ENCODE results near the gene GLG1. TPM values are rescaled to one million over a fixed set of nuclear protein-coding genes. Genes with fewer than 3 reads are reported as not detected.
"Not testable (repeated sequence)": the region's sequence is repeated elsewhere in the genome, so short reads cannot be mapped to it uniquely, and the experiment has no call there.

GLG1 gene
- polyA plus RNA-seq, 1 donor from 2014 or later = 36.6 TPM

DNA sequence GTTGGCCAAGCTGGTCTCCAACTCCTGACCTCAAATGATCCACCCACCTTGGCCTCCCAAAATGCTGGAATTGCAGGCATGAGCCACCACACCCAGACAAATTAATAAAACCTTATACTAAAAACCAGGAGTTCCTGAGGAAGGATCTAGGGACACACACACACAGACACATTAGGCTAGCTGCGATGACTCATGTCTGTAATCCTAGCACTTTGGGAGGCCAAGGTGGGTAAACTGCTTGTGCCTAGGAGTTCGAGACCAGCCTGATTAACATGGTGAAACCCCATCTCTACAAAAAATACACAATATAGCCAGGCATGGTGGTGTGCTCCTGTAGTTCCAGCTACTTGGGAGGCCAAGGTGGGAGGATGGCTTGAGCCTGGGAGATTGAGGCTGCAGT is 46.0 kb upstream of the GLG1 start:
- not testable (repeated sequence) for H4K20me1 ChIP-seq (ENCODE audit: insufficient read depth); H3F3A ChIP-seq (ENCODE audit: insufficient read depth, low read length, poor library complexity, severe bottlenecking); H3K4me3 ChIP-seq (ENCODE audit: low read length); H3K27me3 ChIP-seq (ENCODE audit: insufficient read depth, low read depth, low read length); H3K9ac ChIP-seq (ENCODE audit: low read length); H3K9me2 ChIP-seq (ENCODE audit: insufficient read depth, low read length); H2AFZ ChIP-seq (ENCODE audit: low read depth, low read length); H3K36me3 ChIP-seq (ENCODE audit: insufficient read depth, low read length); H3K27ac ChIP-seq (ENCODE audit: low read length); H3K9me3 ChIP-seq (ENCODE audit: low read length); H3K4me2 ChIP-seq (ENCODE audit: low read length)
- peaks cover 20% of the 10 kb centered on the region for H3K79me2 ChIP-seq (replicated peaks; ENCODE audit: insufficient read depth, low read length)

- H3K79me2 ChIP-seq (replicated peaks; ENCODE audit: insufficient read depth, low read length) = peaks cover 20% of the 10 kb centered on the region
- no peak overlapping the region for H3K27ac ChIP-seq (ENCODE audit: low read length)
- H4K20me1 ChIP-seq (ENCODE audit: insufficient read depth) = no peaks in the 10 kb centered on the region
- TF ChIP-seq EP300 (conservative IDR thresholded peaks at IDR 0.05; ENCODE audit: poor library complexity, severe bottlenecking) (no peak), POLR2AphosphoS5 (IDR thresholded peaks at IDR 0.05) (no peak), MXI1 (conservative IDR thresholded peaks at IDR 0.05; ENCODE audit: poor library complexity, severe bottlenecking) (no peak), EZH2 (IDR thresholded peaks at IDR 0.05; ENCODE audit: borderline replicate concordance, insufficient read depth, low read length, poor library complexity, severe bottlenecking) (no peak), TAF1 (IDR thresholded peaks at IDR 0.05; ENCODE audit: low read depth) (no peak), RAD21 (conservative IDR thresholded peaks at IDR 0.05) (no peak), SMC3 (conservative IDR thresholded peaks at IDR 0.05; ENCODE audit: poor library complexity) (no peak)
- TF ChIP-seq, protein P1, sequence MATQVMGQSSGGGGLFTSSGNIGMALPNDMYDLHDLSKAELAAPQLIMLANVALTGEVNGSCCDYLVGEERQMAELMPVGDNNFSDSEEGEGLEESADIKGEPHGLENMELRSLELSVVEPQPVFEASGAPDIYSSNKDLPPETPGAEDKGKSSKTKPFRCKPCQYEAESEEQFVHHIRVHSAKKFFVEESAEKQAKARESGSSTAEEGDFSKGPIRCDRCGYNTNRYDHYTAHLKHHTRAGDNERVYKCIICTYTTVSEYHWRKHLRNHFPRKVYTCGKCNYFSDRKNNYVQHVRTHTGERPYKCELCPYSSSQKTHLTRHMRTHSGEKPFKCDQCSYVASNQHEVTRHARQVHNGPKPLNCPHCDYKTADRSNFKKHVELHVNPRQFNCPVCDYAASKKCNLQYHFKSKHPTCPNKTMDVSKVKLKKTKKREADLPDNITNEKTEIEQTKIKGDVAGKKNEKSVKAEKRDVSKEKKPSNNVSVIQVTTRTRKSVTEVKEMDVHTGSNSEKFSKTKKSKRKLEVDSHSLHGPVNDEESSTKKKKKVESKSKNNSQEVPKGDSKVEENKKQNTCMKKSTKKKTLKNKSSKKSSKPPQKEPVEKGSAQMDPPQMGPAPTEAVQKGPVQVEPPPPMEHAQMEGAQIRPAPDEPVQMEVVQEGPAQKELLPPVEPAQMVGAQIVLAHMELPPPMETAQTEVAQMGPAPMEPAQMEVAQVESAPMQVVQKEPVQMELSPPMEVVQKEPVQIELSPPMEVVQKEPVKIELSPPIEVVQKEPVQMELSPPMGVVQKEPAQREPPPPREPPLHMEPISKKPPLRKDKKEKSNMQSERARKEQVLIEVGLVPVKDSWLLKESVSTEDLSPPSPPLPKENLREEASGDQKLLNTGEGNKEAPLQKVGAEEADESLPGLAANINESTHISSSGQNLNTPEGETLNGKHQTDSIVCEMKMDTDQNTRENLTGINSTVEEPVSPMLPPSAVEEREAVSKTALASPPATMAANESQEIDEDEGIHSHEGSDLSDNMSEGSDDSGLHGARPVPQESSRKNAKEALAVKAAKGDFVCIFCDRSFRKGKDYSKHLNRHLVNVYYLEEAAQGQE (IDR thresholded peaks at IDR 0.05; ENCODE audit: borderline replicate concordance) = no peak
- TF ChIP-seq, protein P2, sequence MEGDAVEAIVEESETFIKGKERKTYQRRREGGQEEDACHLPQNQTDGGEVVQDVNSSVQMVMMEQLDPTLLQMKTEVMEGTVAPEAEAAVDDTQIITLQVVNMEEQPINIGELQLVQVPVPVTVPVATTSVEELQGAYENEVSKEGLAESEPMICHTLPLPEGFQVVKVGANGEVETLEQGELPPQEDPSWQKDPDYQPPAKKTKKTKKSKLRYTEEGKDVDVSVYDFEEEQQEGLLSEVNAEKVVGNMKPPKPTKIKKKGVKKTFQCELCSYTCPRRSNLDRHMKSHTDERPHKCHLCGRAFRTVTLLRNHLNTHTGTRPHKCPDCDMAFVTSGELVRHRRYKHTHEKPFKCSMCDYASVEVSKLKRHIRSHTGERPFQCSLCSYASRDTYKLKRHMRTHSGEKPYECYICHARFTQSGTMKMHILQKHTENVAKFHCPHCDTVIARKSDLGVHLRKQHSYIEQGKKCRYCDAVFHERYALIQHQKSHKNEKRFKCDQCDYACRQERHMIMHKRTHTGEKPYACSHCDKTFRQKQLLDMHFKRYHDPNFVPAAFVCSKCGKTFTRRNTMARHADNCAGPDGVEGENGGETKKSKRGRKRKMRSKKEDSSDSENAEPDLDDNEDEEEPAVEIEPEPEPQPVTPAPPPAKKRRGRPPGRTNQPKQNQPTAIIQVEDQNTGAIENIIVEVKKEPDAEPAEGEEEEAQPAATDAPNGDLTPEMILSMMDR (IDR thresholded peaks at IDR 0.05; ENCODE audit: poor library complexity, severe bottlenecking) = no peak
- no peak overlapping the region for H3K4me3 ChIP-seq (ENCODE audit: low read length)
- no peak overlapping the region for H2AFZ ChIP-seq (ENCODE audit: low read depth, low read length)
- no peaks in the 10 kb centered on the region for H3F3A ChIP-seq (ENCODE audit: insufficient read depth, low read length, poor library complexity, severe bottlenecking)
- H3K9me3 ChIP-seq (ENCODE audit: low read length) = no peaks in the 10 kb centered on the region
- no peaks in the 10 kb centered on the region for H3K9me2 ChIP-seq (ENCODE audit: insufficient read depth, low read length)
- H3K36me3 ChIP-seq (ENCODE audit: insufficient read depth, low read length) = no peaks in the 10 kb centered on the region
- H3K9ac ChIP-seq (ENCODE audit: low read length) = no peak overlapping the region
- H3K4me2 ChIP-seq (ENCODE audit: low read length) = no peak overlapping the region
- H3K27me3 ChIP-seq (ENCODE audit: insufficient read depth, low read depth, low read length) = no peaks in the 10 kb centered on the region
Observed at GRCh38 chr16:74652249-74652648, 45.3 kb upstream of the GLG1 start.

- Histone ChIP-seq H3K4me3 (ENCODE audit: low read length) (no peak overlapping the region), H3K36me3 (ENCODE audit: insufficient read depth, low read length) (no peaks in the 10 kb centered on the region), H3K27ac (ENCODE audit: low read length) (no peak overlapping the region), H3K27me3 (ENCODE audit: insufficient read depth, low read depth, low read length) (no peaks in the 10 kb centered on the region), H4K20me1 (ENCODE audit: insufficient read depth) (no peaks in the 10 kb centered on the region), H3F3A (ENCODE audit: insufficient read depth, low read length, poor library complexity, severe bottlenecking) (no peaks in the 10 kb centered on the region), H2AFZ (ENCODE audit: low read depth, low read length) (no peak overlapping the region), H3K9me2 (ENCODE audit: insufficient read depth, low read length) (no peaks in the 10 kb centered on the region), H3K9ac (ENCODE audit: low read length) (no peak overlapping the region), H3K79me2 (replicated peaks; ENCODE audit: insufficient read depth, low read length) (peaks cover 16% of the 10 kb centered on the region), H3K4me2 (ENCODE audit: low read length) (no peak overlapping the region), H3K9me3 (ENCODE audit: low read length) (no peaks in the 10 kb centered on the region)
- TF ChIP-seq TAF1 (IDR thresholded peaks at IDR 0.05; ENCODE audit: low read depth) (no peak), EZH2 (IDR thresholded peaks at IDR 0.05; ENCODE audit: borderline replicate concordance, insufficient read depth, low read length, poor library complexity, severe bottlenecking) (no peak), SMC3 (conservative IDR thresholded peaks at IDR 0.05; ENCODE audit: poor library complexity) (no peak), POLR2AphosphoS5 (IDR thresholded peaks at IDR 0.05) (no peak), RAD21 (conservative IDR thresholded peaks at IDR 0.05) (no peak), EP300 (conservative IDR thresholded peaks at IDR 0.05; ENCODE audit: poor library complexity, severe bottlenecking) (no peak), MXI1 (conservative IDR thresholded peaks at IDR 0.05; ENCODE audit: poor library complexity, severe bottlenecking) (no peak)
- TF ChIP-seq, protein P2 (IDR thresholded peaks at IDR 0.05; ENCODE audit: poor library complexity, severe bottlenecking) = no peak
- TF ChIP-seq, protein P1 (IDR thresholded peaks at IDR 0.05; ENCODE audit: borderline replicate concordance) = no peak
Observed at GRCh38 chr16:74651841-74652240, 44.9 kb upstream of the GLG1 start.

Measured in neural cell (in vitro differentiated cells).